ENCODE measurements around the gene FAM89B. TPM values are rescaled to one million over a fixed set of nuclear protein-coding genes. Genes with fewer than 3 reads are reported as not detected.
A peak's percentile ranks its signal among the peaks of the same experiment; 100 is the strongest.

The FAM89B gene
- total RNA-seq, 2 donors from 2014 or later: 25.7 to 51.0 TPM

DNA sequence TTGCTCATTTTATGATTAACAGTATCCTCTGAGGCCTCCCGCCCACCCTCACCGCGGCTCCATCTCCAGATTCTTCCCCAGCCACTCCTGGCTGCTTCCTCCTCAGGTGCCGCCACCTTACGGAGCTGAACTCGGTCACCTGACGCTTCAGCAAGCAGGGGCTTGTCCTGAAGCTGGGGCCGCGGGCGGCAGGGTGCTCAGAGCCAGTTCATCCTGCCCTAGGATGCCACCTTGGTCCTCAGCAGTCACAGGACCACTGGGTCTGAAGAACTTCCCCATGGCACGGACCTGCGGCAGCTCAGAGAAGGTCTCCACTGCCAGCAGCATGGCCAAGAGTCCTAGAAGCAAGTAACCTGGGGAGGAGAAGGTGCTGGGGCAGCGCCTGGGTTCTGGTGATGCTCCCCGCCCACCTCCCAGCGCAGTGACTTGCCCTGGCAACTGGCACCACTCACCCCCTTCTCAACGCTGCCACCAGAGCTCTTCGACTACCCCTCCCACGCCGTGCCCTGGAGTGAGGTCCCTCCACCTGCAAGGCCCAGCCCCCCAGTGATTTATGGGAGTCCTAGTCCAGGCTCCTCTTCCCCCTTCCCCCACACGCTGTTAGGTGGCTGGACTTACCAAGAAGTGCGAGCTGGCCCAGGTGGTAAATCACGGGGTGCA, 20.6 kb downstream of the FAM89B start:
- DNase-seq (ENCODE audit: low spot score): no peak
- Histone ChIP-seq H3K9me3 (no peaks in the 10 kb centered on the region), H3K27me3 (no peaks in the 10 kb centered on the region), H3K4me1 (peaks cover 0 to 43% of the 10 kb centered on the region in 2 donors), H3K27ac (peak overlapping the region; percentile 63 to 74), H3K36me3 (peaks cover 36% of the 10 kb centered on the region), H3K4me3 (peak overlapping the region in 1 of 2 donors; percentile 42)
- TF ChIP-seq, protein P1, sequence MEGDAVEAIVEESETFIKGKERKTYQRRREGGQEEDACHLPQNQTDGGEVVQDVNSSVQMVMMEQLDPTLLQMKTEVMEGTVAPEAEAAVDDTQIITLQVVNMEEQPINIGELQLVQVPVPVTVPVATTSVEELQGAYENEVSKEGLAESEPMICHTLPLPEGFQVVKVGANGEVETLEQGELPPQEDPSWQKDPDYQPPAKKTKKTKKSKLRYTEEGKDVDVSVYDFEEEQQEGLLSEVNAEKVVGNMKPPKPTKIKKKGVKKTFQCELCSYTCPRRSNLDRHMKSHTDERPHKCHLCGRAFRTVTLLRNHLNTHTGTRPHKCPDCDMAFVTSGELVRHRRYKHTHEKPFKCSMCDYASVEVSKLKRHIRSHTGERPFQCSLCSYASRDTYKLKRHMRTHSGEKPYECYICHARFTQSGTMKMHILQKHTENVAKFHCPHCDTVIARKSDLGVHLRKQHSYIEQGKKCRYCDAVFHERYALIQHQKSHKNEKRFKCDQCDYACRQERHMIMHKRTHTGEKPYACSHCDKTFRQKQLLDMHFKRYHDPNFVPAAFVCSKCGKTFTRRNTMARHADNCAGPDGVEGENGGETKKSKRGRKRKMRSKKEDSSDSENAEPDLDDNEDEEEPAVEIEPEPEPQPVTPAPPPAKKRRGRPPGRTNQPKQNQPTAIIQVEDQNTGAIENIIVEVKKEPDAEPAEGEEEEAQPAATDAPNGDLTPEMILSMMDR (IDR thresholded peaks at IDR 0.05): no peak

DNA sequence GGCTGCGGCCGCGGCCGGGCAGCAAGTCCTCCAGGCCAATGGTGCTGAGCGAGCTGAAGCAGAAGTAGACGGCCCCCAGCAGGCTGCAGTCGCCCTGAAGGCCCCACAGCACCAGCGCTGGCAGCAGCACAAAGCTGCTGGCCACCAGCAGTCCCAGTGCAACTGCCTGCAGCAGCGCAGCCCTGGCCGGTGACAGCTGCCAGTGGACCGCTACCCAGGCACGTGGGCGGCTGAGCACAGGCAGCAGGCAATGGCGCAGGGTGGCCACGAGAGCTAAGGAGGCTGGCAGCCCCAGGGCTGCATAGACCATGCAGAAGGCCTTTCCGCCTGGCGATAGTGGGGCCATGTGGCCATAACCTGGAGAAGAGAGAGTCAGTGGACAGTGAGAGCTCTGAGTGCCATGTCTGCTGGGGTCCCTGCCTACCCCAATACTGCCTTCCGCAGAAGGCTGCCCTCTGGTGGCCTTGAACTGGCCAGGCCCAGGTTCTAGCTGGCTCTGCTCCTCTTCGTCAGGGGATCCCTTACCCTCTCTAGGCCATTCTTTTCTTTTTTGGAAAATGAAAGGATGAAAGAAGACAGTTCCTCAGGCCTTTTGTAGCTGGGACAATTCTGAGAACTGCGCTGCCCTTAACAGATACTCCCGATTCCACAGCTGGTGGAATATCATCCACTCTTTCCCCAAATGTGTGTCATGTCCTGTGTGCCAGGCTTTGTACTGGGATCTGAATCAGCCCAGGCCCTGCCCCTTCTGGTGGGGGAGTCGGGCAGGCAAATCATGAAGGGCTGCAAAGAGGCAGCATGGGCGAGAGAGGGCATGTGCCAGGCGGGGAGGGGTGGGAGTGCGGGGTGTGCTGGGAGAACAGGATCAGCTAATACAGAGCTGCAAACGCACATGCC, 21.4 kb downstream of the FAM89B start:
- Histone ChIP-seq H3K4me3 (no peak overlapping the region), H3K4me1 (peaks cover 0 to 35% of the 10 kb centered on the region in 2 donors), H3K36me3 (peaks cover 44% of the 10 kb centered on the region), H3K27ac (no peak overlapping the region), H3K27me3 (no peaks in the 10 kb centered on the region), H3K9me3 (no peaks in the 10 kb centered on the region)
- no peak for DNase-seq (ENCODE audit: low spot score)
- TF ChIP-seq, protein P1 (IDR thresholded peaks at IDR 0.05): peak; percentile 46 to 79

DNA sequence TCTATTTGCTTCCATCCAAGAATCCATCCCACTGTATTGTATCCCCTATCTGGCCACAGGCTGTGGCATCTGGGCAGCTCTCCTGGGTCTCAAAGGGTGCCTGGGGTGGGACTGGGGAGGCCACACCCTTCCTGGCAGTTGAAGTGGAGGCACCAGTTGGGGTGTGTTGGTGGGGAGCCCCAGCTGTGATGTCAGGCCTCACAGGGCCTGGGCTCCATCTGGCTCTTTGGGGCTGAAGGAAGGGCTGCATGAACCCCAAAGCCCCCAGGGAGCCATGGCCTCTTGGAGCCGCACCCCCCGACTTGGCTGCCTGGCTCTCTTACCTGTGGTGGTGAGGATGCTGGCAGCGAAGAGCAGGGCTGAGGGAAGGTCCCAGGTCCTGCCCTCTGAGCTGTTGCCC, 22.8 kb downstream of the FAM89B start:
- H3K4me3 ChIP-seq: no peak overlapping the region
- DNase-seq (ENCODE audit: low spot score): no peak
- H3K4me1 ChIP-seq: peaks cover 0 to 23% of the 10 kb centered on the region in 2 donors
- no peaks in the 10 kb centered on the region for H3K27me3 ChIP-seq
- no peak overlapping the region for H3K27ac ChIP-seq
- H3K36me3 ChIP-seq: peaks cover 52% of the 10 kb centered on the region
- H3K9me3 ChIP-seq: no peaks in the 10 kb centered on the region
- TF ChIP-seq, protein P1 (IDR thresholded peaks at IDR 0.05): no peak

DNA sequence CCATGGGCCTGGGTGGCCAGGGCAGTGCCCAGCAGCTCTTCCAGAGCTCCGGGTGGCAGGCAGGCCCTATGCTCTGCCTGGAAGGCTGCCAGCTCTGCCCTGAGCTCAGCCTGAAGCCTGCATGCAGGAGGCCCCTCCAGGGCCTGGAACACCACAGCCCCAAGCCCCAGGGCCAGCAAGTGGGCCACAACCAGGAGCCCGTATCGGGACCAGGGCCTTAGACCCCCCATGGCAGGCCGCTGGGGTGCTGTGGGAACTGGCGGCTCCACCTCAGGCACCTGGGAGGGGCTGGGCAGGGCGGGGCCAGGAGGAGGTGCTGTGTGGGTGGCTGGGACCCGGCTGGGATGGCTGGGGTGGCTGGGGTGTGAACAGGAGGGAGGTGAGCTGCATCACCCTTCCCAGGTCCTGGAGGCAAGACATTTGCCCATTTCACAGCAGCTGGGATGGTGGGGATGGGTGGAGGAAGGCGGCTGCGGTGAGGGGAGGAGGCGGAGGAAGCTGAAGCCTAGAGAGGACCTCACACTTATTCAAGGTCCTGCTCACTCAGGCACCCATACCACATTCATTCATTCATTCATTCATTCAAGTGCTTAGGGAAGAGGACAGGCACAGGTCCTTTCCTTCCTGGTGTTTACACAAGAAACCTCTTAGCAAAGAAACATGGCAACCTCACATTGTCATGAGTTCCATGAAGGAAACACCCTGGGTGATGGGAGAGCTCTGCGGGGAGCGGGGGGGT, 23.4 kb downstream of the FAM89B start, which contains the start of gene KCNK7:
TSS of gene KCNK7 (minus strand) at position 258 of the 739 bp plus-strand sequence. CDS start at position 230, 28 bp downstream.
- no peak within 1 kb of the TSS for H3K4me3 ChIP-seq
- DNase-seq (ENCODE audit: low spot score): no peak
- H3K9me3 ChIP-seq: no peaks in the 10 kb centered on the region
- peaks cover 51% of the 10 kb centered on the region for H3K36me3 ChIP-seq
- H3K27me3 ChIP-seq: no peaks in the 10 kb centered on the region
- H3K4me1 ChIP-seq: peaks cover 0 to 23% of the 10 kb centered on the region in 2 donors
- TF ChIP-seq, protein P1 (IDR thresholded peaks at IDR 0.05): no peak
- H3K27ac ChIP-seq: no peak within 1 kb of the TSS

DNA sequence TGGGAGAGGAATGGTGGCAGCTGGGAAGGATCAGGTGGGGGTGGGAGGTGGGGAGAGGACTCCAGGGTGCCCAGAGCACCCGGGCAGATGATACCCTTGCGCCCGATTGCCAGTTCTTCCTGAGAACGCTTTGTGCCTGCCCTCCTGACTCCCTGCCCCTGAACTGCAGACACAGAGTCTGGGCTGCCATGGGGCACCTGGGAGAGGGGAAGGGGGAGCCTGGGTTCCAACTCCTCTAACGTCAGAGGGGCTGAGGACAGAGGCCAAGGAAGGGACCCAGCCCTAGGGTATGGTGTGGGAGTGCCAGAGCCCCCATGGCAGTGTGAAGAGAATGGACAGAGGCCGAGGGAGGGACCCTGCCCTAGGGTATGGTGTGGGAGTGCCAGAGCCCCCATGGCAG, 24.2 kb downstream of the FAM89B start:
- DNase-seq (ENCODE audit: low spot score): no peak
- H3K4me1 ChIP-seq: peaks cover 0 to 22% of the 10 kb centered on the region in 2 donors
- no peak overlapping the region for H3K27ac ChIP-seq
- H3K9me3 ChIP-seq: no peaks in the 10 kb centered on the region
- peaks cover 48% of the 10 kb centered on the region for H3K36me3 ChIP-seq
- TF ChIP-seq, protein P1 (IDR thresholded peaks at IDR 0.05): no peak
- no peaks in the 10 kb centered on the region for H3K27me3 ChIP-seq
- H3K4me3 ChIP-seq: no peak overlapping the region
